Lung (tissue), 12 donors: ENCODE data around the gene PTPRD. TPM values are rescaled to one million over a fixed set of nuclear protein-coding genes. Genes with fewer than 3 reads are reported as not detected.

Experiments used
- ATAC-seq: fragments of 200-7000 bp; cut with Tn5 transposase; one replicate; pipeline ENCODE4 v1.9.1; 2020; ENCODE audit warnings: moderate number of reproducible peaks; ENCODE audit not compliant: insufficient read depth, low FRiP score
- DNase-seq, 3 donors: peaks; one replicate each; pipeline ENCODE4 v3.0.0-alpha.2; 2013 to 2017
- H3K27ac ChIP-seq, 2 donors: one replicate each; pipeline ENCODE4 v1.5.1; 2013; ENCODE audit warnings: mild to moderate bottlenecking in 2 of 2, moderate library complexity in 2 of 2, control low read depth in 1 of 2, inconsistent platforms in 1 of 2, low read depth in 1 of 2, low read length in 1 of 2
- H3K27me3 ChIP-seq, 3 donors: one replicate each; pipeline ENCODE4 v1.5.1; 2013; ENCODE audit warnings: low read length in 2 of 3; ENCODE audit not compliant: control insufficient read depth in 3 of 3, insufficient read depth in 3 of 3
- H3K36me3 ChIP-seq, 4 donors: one replicate each; pipeline ENCODE4 v1.5.1; 2013; ENCODE audit warnings: low read length in 4 of 4, mild to moderate bottlenecking in 1 of 4, moderate library complexity in 1 of 4; ENCODE audit not compliant: control insufficient read depth in 4 of 4, insufficient read depth in 4 of 4
- H3K4me1 ChIP-seq, 5 donors: one replicate each; pipeline ENCODE4 v1.5.1; 2013; ENCODE audit warnings: low read length in 5 of 5, mild to moderate bottlenecking in 2 of 5, moderate library complexity in 1 of 5; ENCODE audit not compliant: control insufficient read depth in 5 of 5, insufficient read depth in 5 of 5
- H3K4me3 ChIP-seq: one replicate; pipeline ENCODE4 v1.5.1; 2013; ENCODE audit warnings: mild to moderate bottlenecking, control low read depth, moderate library complexity
- H3K9ac ChIP-seq, 2 donors: one replicate each; pipeline ENCODE4 v1.5.1; 2013; ENCODE audit warnings: low read length in 2 of 2, control low read depth in 1 of 2; ENCODE audit not compliant: insufficient read depth in 1 of 2
- H3K9me3 ChIP-seq, 4 donors: one replicate each; pipeline ENCODE4 v1.5.1; 2013; ENCODE audit warnings: low read length in 3 of 4, mild to moderate bottlenecking in 1 of 4, moderate library complexity in 1 of 4; ENCODE audit not compliant: control insufficient read depth in 4 of 4, insufficient read depth in 3 of 4
- CTCF ChIP-seq: IDR thresholded peaks from 2 replicates; pipeline ENCODE4 v1.5.1; 2012; ENCODE audit warnings: mild to moderate bottlenecking; ENCODE audit errors: control extremely low read depth, extremely low read depth
- WGBS, 2 donors: extraction: QIAGEN DNeasy Blood & Tissue Kit; methylation state at CpG; one replicate each; pipeline ENCODE4 v1.1.7; 2013; 5-methylcytosine and 5-hydroxymethylcytosine counted together
- polyA plus RNA-seq, 2 donors: library from polyadenylated mRNA; stranded (reverse); fragments of 200-250 nt; gene quantifications; one replicate each; pipeline ENCODE4 v1.2.1, GENCODE V29; 2013
- total RNA-seq, 2 donors: library from RNA; depleted of rRNA in 1 of 2; stranded (reverse); fragments of >200 nt in 1 of 2; gene quantifications; one replicate each; pipeline ENCODE4 v1.2.1, GENCODE V29; 2014 to 2021
- donor health status: control.
- donor health status: control.
- donor health status: Bipolar disorder and iron deficiency.
- donor health status: healthy.
- donor health status: DM: yes; HTN: yes; CAD: no.

PTPRD gene
- total and polyA plus RNA-seq, 4 donors, result 1.9 to 145 (median 13.7) TPM

DNA sequence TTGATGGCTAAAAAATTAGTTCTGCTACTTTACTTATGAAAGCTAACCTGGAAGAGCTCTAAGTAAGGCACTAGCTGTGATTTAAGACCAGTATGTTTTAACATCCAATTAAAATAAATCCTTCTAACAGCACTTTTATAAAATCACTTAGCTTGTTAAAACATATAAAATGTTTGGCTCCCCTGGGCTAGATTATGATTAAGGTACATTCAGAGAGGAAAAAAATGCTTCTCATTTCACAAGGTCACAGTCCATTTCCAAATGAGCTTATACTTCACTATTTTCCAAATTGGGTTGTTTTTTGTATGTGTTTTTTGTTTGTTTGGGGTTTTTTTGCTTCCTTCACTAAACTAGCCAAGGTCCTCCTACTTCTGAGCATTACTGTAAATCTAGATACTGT is 1938.3 kb downstream of the PTPRD start:
- no peak overlapping the region for H3K27ac ChIP-seq
- no peak for ATAC-seq

GRCh38 chr9:8673830-8674229 is 1939.0 kb downstream of the PTPRD start:
- no peaks in the 10 kb centered on the region for H3K9me3 ChIP-seq
- peaks cover 0 to 22% (median 3%) of the 10 kb centered on the region in 3 donors for H3K27me3 ChIP-seq
- 80 to 83% methylated on average over 7 of the region's 7 CpGs for WGBS, 2 donors
- ATAC-seq (no peak), DNase-seq (no peak)
- no peaks in the 10 kb centered on the region for H3K36me3 ChIP-seq
- TF ChIP-seq CTCF, result no peak
- no peak overlapping the region for H3K4me3 ChIP-seq
- no peak overlapping the region for H3K9ac ChIP-seq
- no peak overlapping the region for H3K27ac ChIP-seq
- peaks cover 0 to 31% (median 8%) of the 10 kb centered on the region in 5 donors for H3K4me1 ChIP-seq

More for the DNA sequence above, 1938.3 kb downstream of the PTPRD start:
- Histone ChIP-seq H3K27me3 (peaks cover 0 to 16% (median 2%) of the 10 kb centered on the region in 3 donors), H3K9ac (no peak overlapping the region), H3K36me3 (no peaks in the 10 kb centered on the region), H3K4me3 (no peak overlapping the region), H3K9me3 (no peaks in the 10 kb centered on the region), H3K4me1 (peaks cover 0 to 38% (median 8%) of the 10 kb centered on the region in 5 donors)
- DNase-seq, result no peak
- TF ChIP-seq CTCF, result no peak

DNA sequence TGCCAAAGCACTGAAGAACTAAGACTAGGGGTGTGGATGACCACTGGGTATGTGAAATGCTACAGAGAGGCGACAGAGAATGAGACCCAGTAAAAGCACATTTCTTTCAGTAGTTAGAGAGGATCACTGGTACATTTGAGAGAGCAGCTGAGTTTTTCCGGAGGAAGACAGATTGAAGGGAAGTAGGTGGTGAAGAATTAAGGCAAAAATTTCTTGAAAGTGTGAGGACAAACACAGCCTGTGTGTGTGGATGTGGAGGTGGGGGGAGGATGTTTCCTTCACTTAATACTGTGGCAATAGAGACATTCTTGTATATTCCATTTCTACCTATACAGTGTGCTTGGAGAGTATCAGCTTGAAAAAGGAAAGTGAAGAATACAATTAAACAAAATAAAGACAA is 1942.1 kb downstream of the PTPRD start:
- no peak overlapping the region for H3K9ac ChIP-seq
- WGBS, 2 donors, result 71 to 77% methylated on average over 2 of the region's 2 CpGs
- ATAC-seq (no peak), DNase-seq (no peak)
- no peaks in the 10 kb centered on the region for H3K36me3 ChIP-seq
- H3K27me3 ChIP-seq, result peaks cover 0 to 23% (median 3%) of the 10 kb centered on the region in 3 donors
- no peak for TF ChIP-seq CTCF
- H3K4me3 ChIP-seq, result no peak overlapping the region
- peaks cover 0 to 21% (median 3%) of the 10 kb centered on the region in 5 donors for H3K4me1 ChIP-seq
- H3K9me3 ChIP-seq, result no peaks in the 10 kb centered on the region
- no peak overlapping the region for H3K27ac ChIP-seq

DNA sequence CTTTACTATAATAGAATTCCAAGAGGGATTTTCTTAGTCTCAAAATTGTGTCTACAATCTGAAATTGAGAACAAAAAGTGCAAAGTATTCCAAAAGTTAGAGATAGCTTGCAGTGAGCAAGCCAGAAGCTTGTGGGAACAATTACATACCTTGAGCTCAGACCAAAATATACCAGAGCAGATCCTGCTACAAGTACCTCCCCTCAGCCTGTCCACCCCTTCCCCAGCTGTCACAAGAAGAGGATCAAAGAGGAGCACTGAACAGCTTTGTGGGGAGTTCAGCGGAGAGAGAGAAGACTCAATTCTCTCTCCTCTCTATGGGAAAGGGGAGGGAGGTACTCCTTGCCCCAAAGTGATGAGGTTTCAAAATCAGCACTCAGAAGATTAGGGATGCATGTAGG is 1944.1 kb downstream of the PTPRD start:
- peaks cover 0 to 19% (median 3%) of the 10 kb centered on the region in 3 donors for H3K27me3 ChIP-seq
- H3K36me3 ChIP-seq, result no peaks in the 10 kb centered on the region
- H3K9me3 ChIP-seq, result no peaks in the 10 kb centered on the region
- peaks cover 0 to 22% (median 3%) of the 10 kb centered on the region in 5 donors for H3K4me1 ChIP-seq
- no peak for ATAC-seq
- TF ChIP-seq CTCF, result no peak
- 81 to 94% methylated on average over 1 of the region's 1 CpG for WGBS, 2 donors
- H3K9ac ChIP-seq, result no peak overlapping the region
- no peak overlapping the region for H3K27ac ChIP-seq
- H3K4me3 ChIP-seq, result no peak overlapping the region
- no peak for DNase-seq
